Fibroblast of gingiva (primary cell): ENCODE measurements around the gene MUC5AC.
"Not testable (repeated sequence)": the region's sequence is repeated elsewhere in the genome, so short reads cannot be mapped to it uniquely, and the experiment has no call there.

Experiments
- DNase-seq: peaks from one replicate; pipeline ENCODE4 v3.0.0-alpha.2; 2011; ENCODE audit warnings: low read depth

Gene MUC5AC

GRCh38 chr11:1157645-1158591 lies at the start of gene MUC5AC:
Gene MUC5AC, plus strand, starts transcription at chr11:1157953. Its CDS starts 47 bp downstream, at chr11:1158000.
- DNase-seq: no peak

GRCh38 chr11:1108246-1108900 lies 49.4 kb upstream of the MUC5AC start:
- DNase-seq: no peak

GRCh38 chr11:1109101-1109917 lies 48.4 kb upstream of the MUC5AC start:
- no peak for DNase-seq

- DNase-seq: no peak
These were observed 47.6 kb upstream of the MUC5AC start for GRCh38 chr11:1109918-1110705.

GRCh38 chr11:1111545-1112212 lies 46.1 kb upstream of the MUC5AC start:
- no peak for DNase-seq

GRCh38 chr11:1112351-1113191 lies 45.2 kb upstream of the MUC5AC start:
- DNase-seq: no peak

- no peak for DNase-seq
These were observed 44.1 kb upstream of the MUC5AC start for GRCh38 chr11:1113405-1114201.

- DNase-seq: not testable (repeated sequence)
These were observed 42.5 kb upstream of the MUC5AC start for GRCh38 chr11:1115292-1115691.

GRCh38 chr11:1116104-1116503 lies 41.6 kb upstream of the MUC5AC start:
- no peak for DNase-seq

GRCh38 chr11:1116666-1117390 lies 40.9 kb upstream of the MUC5AC start:
- no peak for DNase-seq

GRCh38 chr11:1117992-1118391 lies 39.8 kb upstream of the MUC5AC start:
- no peak for DNase-seq

GRCh38 chr11:1118755-1119603 lies 38.8 kb upstream of the MUC5AC start:
- no peak for DNase-seq

GRCh38 chr11:1119604-1120146 lies 38.1 kb upstream of the MUC5AC start:
- DNase-seq: no peak

GRCh38 chr11:1120532-1121330 lies 37.0 kb upstream of the MUC5AC start:
- no peak for DNase-seq

GRCh38 chr11:1121331-1121812 lies 36.4 kb upstream of the MUC5AC start:
- DNase-seq: no peak
